Loucy (cell line): ENCODE measurements around the gene MINPP1.

Source experiments
- H2AFZ ChIP-seq: fragments of 200-600 bp; sonication (generic); 2 replicates; pipeline ENCODE4 v1.6.0; 2016; ENCODE audit warnings: antibody characterized with exemption, mild to moderate bottlenecking, low read length, moderate library complexity
- H3F3A ChIP-seq: fragments of 200-600 bp; 2 replicates; pipeline ENCODE4 v1.6.0; 2016; ENCODE audit warnings: antibody characterized with exemption, low read depth, mild to moderate bottlenecking
- H3K27me3 ChIP-seq: fragments of 200-600 bp; sonication (generic); 2 replicates; pipeline ENCODE4 v1.6.1; 2014; ENCODE audit warnings: low read length, mild to moderate bottlenecking; ENCODE audit not compliant: insufficient read depth, poor library complexity, severe bottlenecking
- H3K36me3 ChIP-seq: fragments of 200-600 bp; sonication (generic); 2 replicates; pipeline ENCODE4 v1.6.1; 2016; ENCODE audit warnings: low read length; ENCODE audit not compliant: insufficient read depth
- H3K4me1 ChIP-seq: fragments of 200-600 bp; sonication (generic); 2 replicates; pipeline ENCODE4 v1.5.1; 2014; ENCODE audit warnings: low read length, mild to moderate bottlenecking; ENCODE audit not compliant: insufficient read depth, poor library complexity, severe bottlenecking
- H3K4me2 ChIP-seq: fragments of 200-600 bp; sonication (generic); 2 replicates; pipeline ENCODE4 v1.6.0; 2014; ENCODE audit warnings: antibody characterized with exemption, low read length, low read depth, mild to moderate bottlenecking; ENCODE audit not compliant: poor library complexity, severe bottlenecking
- H3K4me3 ChIP-seq: fragments of 200-600 bp; sonication (generic); 2 replicates; pipeline ENCODE4 v1.5.1; 2014; ENCODE audit warnings: low read length, mild to moderate bottlenecking, mixed read lengths; ENCODE audit not compliant: poor library complexity, severe bottlenecking
- H3K79me2 ChIP-seq: fragments of 200-600 bp; sonication (generic); 2 replicates; pipeline ENCODE4 v1.6.1; 2014; ENCODE audit warnings: low read length; ENCODE audit not compliant: insufficient read depth
- H3K9ac ChIP-seq: fragments of 200-600 bp; sonication (generic); 2 replicates; pipeline ENCODE4 v1.6.0; 2014; ENCODE audit warnings: mild to moderate bottlenecking, low read depth, low read length, moderate library complexity; ENCODE audit not compliant: poor library complexity, severe bottlenecking
- H3K9me2 ChIP-seq: fragments of 200-600 bp; sonication (generic); replicated peaks from 2 replicates; pipeline ENCODE4 v1.6.1; 2016; ENCODE audit warnings: low read depth, low read length, mixed read lengths
- H3K9me3 ChIP-seq: fragments of 200-600 bp; sonication (generic); 2 replicates; pipeline ENCODE4 v1.6.1; 2014; ENCODE audit warnings: mild to moderate bottlenecking, antibody characterized with exemption, low read length, low read depth; ENCODE audit not compliant: insufficient read depth
- H4K20me1 ChIP-seq: fragments of 200-600 bp; sonication (generic); 2 replicates; pipeline ENCODE4 v1.6.0; 2014; ENCODE audit warnings: antibody characterized with exemption, low read length, mild to moderate bottlenecking; ENCODE audit not compliant: insufficient read depth, poor library complexity, severe bottlenecking
- EZH2phosphoT487 ChIP-seq: fragments of 200-600 bp; IDR thresholded peaks from 2 replicates; pipeline ENCODE4 v1.6.1; 2018; ENCODE audit warnings: antibody characterized with exemption, mild to moderate bottlenecking, moderate library complexity, borderline replicate concordance
- TF ChIP-seq, protein P1 (sequence below): fragments of 200-600 bp; sonication (generic); conservative IDR thresholded peaks from 2 replicates; pipeline ENCODE4 v1.5.1; 2014; ENCODE audit warnings: mild to moderate bottlenecking, antibody characterized with exemption, low read length

Gene MINPP1

DNA sequence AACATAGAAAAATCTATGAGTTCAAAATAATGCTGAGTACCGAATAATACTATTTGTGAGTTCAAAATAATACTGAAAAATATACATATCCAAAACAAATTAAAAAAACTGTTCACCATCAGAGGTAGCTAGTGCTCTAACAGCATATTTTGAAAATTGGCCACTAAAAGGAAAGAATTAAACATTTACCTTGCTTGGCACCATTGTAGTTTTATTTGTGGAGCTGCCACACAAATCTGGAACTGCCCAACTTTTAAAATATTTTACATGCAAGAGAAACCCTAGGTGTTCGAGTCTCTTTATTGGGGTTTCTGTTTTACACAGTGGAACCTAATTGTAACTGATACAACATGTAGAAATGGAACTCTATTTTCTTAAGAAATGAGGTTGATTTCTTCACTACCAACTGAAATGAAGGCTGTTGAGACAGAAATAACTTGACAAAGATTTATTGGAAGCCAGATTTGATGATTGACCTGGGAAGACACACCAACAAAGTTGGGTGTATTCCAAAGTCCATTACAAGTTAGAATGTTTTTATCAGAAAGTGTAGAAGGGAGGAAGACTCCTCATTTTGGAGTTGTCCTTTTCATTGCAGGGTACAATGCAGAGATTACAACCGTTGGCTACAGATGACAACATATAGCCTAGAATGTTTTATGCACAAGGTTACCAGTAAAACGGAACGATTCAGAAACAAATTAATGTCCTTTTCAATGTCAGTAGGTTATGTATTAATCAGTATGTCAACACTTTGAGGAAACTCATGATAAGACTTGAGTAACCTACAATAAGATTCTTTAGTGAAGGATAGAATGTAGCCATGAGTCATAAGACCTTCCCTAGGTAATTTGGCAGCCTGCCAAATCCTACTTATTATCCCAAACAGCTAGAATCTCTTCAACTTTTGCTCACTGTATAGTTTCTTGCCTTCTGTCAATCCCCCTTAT, 81.1 kb downstream of the MINPP1 start:
- no peak overlapping the region for H3K9ac ChIP-seq
- no peaks in the 10 kb centered on the region for H3K36me3 ChIP-seq
- no peaks in the 10 kb centered on the region for H3K27me3 ChIP-seq
- H4K20me1 ChIP-seq = no peaks in the 10 kb centered on the region
- no peaks in the 10 kb centered on the region for H3K79me2 ChIP-seq
- no peak overlapping the region for H2AFZ ChIP-seq
- H3K4me2 ChIP-seq = no peak overlapping the region
- no peaks in the 10 kb centered on the region for H3F3A ChIP-seq
- no peaks in the 10 kb centered on the region for H3K9me2 ChIP-seq
- H3K4me3 ChIP-seq = no peak overlapping the region
- no peaks in the 10 kb centered on the region for H3K4me1 ChIP-seq
- no peak for TF ChIP-seq EZH2phosphoT487
- TF ChIP-seq, protein P1, sequence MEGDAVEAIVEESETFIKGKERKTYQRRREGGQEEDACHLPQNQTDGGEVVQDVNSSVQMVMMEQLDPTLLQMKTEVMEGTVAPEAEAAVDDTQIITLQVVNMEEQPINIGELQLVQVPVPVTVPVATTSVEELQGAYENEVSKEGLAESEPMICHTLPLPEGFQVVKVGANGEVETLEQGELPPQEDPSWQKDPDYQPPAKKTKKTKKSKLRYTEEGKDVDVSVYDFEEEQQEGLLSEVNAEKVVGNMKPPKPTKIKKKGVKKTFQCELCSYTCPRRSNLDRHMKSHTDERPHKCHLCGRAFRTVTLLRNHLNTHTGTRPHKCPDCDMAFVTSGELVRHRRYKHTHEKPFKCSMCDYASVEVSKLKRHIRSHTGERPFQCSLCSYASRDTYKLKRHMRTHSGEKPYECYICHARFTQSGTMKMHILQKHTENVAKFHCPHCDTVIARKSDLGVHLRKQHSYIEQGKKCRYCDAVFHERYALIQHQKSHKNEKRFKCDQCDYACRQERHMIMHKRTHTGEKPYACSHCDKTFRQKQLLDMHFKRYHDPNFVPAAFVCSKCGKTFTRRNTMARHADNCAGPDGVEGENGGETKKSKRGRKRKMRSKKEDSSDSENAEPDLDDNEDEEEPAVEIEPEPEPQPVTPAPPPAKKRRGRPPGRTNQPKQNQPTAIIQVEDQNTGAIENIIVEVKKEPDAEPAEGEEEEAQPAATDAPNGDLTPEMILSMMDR = no peak
- H3K9me3 ChIP-seq = no peaks in the 10 kb centered on the region

DNA sequence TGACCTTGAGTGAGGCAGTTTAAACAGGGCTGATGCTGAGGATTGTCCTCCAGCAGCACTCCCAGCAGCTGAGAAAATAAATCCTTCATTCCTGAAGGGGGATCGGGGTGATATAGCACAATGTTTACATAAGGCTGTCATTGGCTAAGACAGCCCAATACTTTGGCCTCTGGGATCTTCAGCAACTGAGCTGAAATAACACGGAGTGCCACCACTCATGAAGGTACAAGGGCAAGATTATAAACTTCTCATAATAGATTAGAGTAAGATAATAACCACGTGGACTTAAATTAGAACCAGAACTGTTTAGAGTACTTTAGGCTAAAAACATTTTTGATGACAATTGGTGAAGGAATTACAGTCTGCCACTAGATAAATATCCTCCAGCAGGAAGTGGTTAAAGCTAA, 85.0 kb downstream of the MINPP1 start:
- H3K4me2 ChIP-seq = no peak overlapping the region
- no peaks in the 10 kb centered on the region for H3K79me2 ChIP-seq
- H3K36me3 ChIP-seq = no peaks in the 10 kb centered on the region

DNA sequence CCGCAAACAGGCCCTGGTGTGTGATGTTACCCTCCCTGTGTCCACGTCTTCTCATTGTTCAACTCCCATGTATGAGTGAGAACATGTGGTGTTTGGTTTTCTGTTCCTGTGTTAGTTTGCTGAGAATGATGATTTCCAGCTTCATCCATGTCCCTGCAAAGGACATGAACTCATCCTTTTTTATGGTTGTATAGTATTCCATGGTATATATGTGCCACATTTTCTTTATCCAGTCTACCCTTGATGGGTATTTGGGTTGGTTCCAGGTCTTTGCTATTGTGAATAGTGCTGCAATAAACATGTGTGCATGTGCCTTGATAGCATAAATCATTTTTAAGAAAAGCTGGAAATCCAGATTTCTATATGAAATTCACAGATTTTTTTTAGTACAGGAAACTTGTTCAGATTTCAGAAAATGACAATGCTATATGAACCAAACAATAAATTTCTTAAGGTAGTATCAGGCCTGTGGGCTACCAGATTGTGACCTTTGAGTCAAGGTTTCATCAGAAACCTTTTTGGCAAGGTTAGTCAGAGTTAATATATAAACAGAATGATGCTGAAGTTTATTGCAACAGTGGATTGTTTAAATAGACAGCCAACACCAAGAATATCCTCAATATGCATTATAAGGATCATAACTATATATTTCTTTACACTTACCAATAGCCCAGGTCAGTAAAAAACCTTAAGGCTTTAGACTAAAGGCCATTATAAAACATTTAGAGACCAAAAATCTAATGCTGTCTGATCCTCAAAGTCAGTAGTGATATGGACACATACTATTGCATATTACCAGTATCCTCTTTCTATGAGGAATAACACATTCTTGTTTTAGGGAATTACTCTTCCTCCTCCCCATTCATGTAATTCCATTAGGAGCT, 86.3 kb downstream of the MINPP1 start:
- H4K20me1 ChIP-seq = no peaks in the 10 kb centered on the region
- no peak for TF ChIP-seq EZH2phosphoT487
- TF ChIP-seq, protein P1 = no peak
- no peaks in the 10 kb centered on the region for H3F3A ChIP-seq
- no peaks in the 10 kb centered on the region for H3K4me1 ChIP-seq
- H3K27me3 ChIP-seq = no peaks in the 10 kb centered on the region
- H2AFZ ChIP-seq = no peak overlapping the region
- no peak overlapping the region for H3K9ac ChIP-seq
- H3K79me2 ChIP-seq = no peaks in the 10 kb centered on the region
- no peak overlapping the region for H3K4me3 ChIP-seq
- H3K9me2 ChIP-seq = no peaks in the 10 kb centered on the region
- no peaks in the 10 kb centered on the region for H3K9me3 ChIP-seq
- H3K36me3 ChIP-seq = no peaks in the 10 kb centered on the region
- H3K4me2 ChIP-seq = no peak overlapping the region

More for the DNA sequence above, 85.0 kb downstream of the MINPP1 start:
- Histone ChIP-seq H3K9me2 (no peaks in the 10 kb centered on the region), H3K9ac (no peak overlapping the region), H2AFZ (no peak overlapping the region), H4K20me1 (no peaks in the 10 kb centered on the region), H3K27me3 (no peaks in the 10 kb centered on the region), H3K4me1 (no peaks in the 10 kb centered on the region), H3F3A (no peaks in the 10 kb centered on the region), H3K4me3 (no peak overlapping the region), H3K9me3 (no peaks in the 10 kb centered on the region)
- TF ChIP-seq, protein P1 = no peak
